Upper lobe of left lung (tissue), 6 donors: Measurements from ENCODE around the gene SLC6A18. TPM values are rescaled to one million over a fixed set of nuclear protein-coding genes. Genes with fewer than 3 reads are reported as not detected.

Experiments used
- ATAC-seq, 2 donors: fragments of 200-7000 bp; cut with Tn5 transposase; one replicate each; pipeline ENCODE4 v1.9.1; 2022; ENCODE audit warnings: mild to moderate bottlenecking in 2 of 2, moderate library complexity in 2 of 2; ENCODE audit not compliant: low FRiP score in 2 of 2
- DNase-seq, 2 donors: peaks; one replicate each; pipeline ENCODE4 v3.0.0-alpha.2; 2019 to 2020
- H3K27ac ChIP-seq, 4 donors: fragments of 200-600 bp; sonication (generic); one replicate each; pipeline ENCODE4 v1.5.1; 2016 to 2019
- H3K27me3 ChIP-seq, 4 donors: fragments of 200-600 bp; sonication (generic); one replicate each; pipeline ENCODE4 v1.5.1; 2017 to 2019
- H3K36me3 ChIP-seq, 4 donors: fragments of 200-600 bp; sonication (generic); one replicate each; pipeline ENCODE4 v1.5.1; 2016 to 2019
- H3K4me1 ChIP-seq, 4 donors: fragments of 200-600 bp; sonication (generic); one replicate each; pipeline ENCODE4 v1.5.1; 2018 to 2019
- H3K4me3 ChIP-seq, 4 donors: fragments of 200-600 bp; sonication (generic); one replicate each; pipeline ENCODE4 v1.5.1; 2017 to 2019; ENCODE audit warnings: mild to moderate bottlenecking in 2 of 4, moderate library complexity in 1 of 4
- H3K9me3 ChIP-seq, 4 donors: fragments of 200-600 bp; sonication (generic); one replicate each; pipeline ENCODE4 v1.5.1; 2018 to 2019
- CTCF ChIP-seq, 6 experiments: fragments of 450-650 bp in 4 of 6; fragments of 200-600 bp in 2 of 6; sonication (generic) in 2 of 6; IDR thresholded peaks; one replicate each; pipeline ENCODE4 v1.5.1; 2016 to 2019; ENCODE audit warnings: antibody characterized with exemption in 6 of 6
- EP300 ChIP-seq, 4 donors: sonication (generic); formaldehyde crosslinking; IDR thresholded peaks; one replicate each; pipeline ENCODE4 v1.5.1; 2017; ENCODE audit warnings: antibody characterized with exemption in 4 of 4, control low read depth in 2 of 4
- POLR2A ChIP-seq, 4 donors: fragments of 450-650 bp; IDR thresholded peaks; one replicate each; pipeline ENCODE4 v1.5.1; 2016 to 2017; ENCODE audit warnings: antibody characterized with exemption in 4 of 4, mild to moderate bottlenecking in 2 of 4
- POLR2AphosphoS5 ChIP-seq, 2 donors: sonication (generic); formaldehyde crosslinking; IDR thresholded peaks; one replicate each; pipeline ENCODE4 v1.5.1; 2017; ENCODE audit warnings: antibody characterized with exemption in 2 of 2
- WGBS, 2 donors: methylation state at CpG; one replicate each; pipeline ENCODE4 v1.1.5; 2017 to 2018; 5-methylcytosine and 5-hydroxymethylcytosine counted together
- total RNA-seq, 6 donors: library from RNA; depleted of rRNA in 4 of 6; stranded (reverse); fragments of >200 nt in 4 of 6; gene quantifications; one replicate each; pipeline versions ENCODE4 v1.1.0 to v1.2.1, GENCODE V29; 2016 to 2021
- donor health status: DM: no; HTN: no; CAD: no; lungs with moderate emphysema.
- donor health status: DM: no; HTN: yes; CAD: no; lungs with severe emphysema.

The SLC6A18 gene
- total RNA-seq, 6 donors from 2014 or later = not detected

- no peaks in the 10 kb centered on the region for H3K27me3 ChIP-seq
- H3K4me1 ChIP-seq = peaks cover 0 to 8% (median 6%) of the 10 kb centered on the region in 4 donors
- H3K27ac ChIP-seq = no peak overlapping the region
- no peak for TF ChIP-seq POLR2A (IDR thresholded peaks at IDR 0.05)
- TF ChIP-seq POLR2AphosphoS5 (IDR thresholded peaks at IDR 0.05) = no peak
- TF ChIP-seq EP300 (IDR thresholded peaks at IDR 0.05) = no peak
- no peak for TF ChIP-seq CTCF (IDR thresholded peaks at IDR 0.05)
- no peaks in the 10 kb centered on the region for H3K9me3 ChIP-seq
- 69 to 85% methylated on average over 16 to 27 of the region's 27 CpGs for WGBS, 2 donors
- DNase-seq = peak in 1 of 2 donors; percentile 61
- ATAC-seq = no peak
- no peak overlapping the region for H3K4me3 ChIP-seq
- no peaks in the 10 kb centered on the region for H3K36me3 ChIP-seq
Observed at GRCh38 chr5:1181451-1182359, 43.5 kb upstream of the SLC6A18 start.

- WGBS, 2 donors = 81 to 95% methylated on average over 5 to 7 of the region's 7 CpGs
- TF ChIP-seq CTCF (IDR thresholded peaks at IDR 0.05) (no peak), POLR2A (IDR thresholded peaks at IDR 0.05) (no peak), EP300 (IDR thresholded peaks at IDR 0.05) (no peak), POLR2AphosphoS5 (IDR thresholded peaks at IDR 0.05) (no peak)
- H3K27me3 ChIP-seq = no peaks in the 10 kb centered on the region
- ATAC-seq = no peak
- H3K9me3 ChIP-seq = no peaks in the 10 kb centered on the region
- H3K27ac ChIP-seq = no peak overlapping the region
- peaks cover 0 to 8% (median 6%) of the 10 kb centered on the region in 4 donors for H3K4me1 ChIP-seq
- DNase-seq = no peak
- no peak overlapping the region for H3K4me3 ChIP-seq
- H3K36me3 ChIP-seq = no peaks in the 10 kb centered on the region
Observed at GRCh38 chr5:1182360-1182632, 42.9 kb upstream of the SLC6A18 start.

- H3K27me3 ChIP-seq = no peaks in the 10 kb centered on the region
- 66 to 74% methylated on average over 15 to 31 of the region's 31 CpGs for WGBS, 2 donors
- no peak for TF ChIP-seq EP300 (IDR thresholded peaks at IDR 0.05)
- no peak for TF ChIP-seq POLR2AphosphoS5 (IDR thresholded peaks at IDR 0.05)
- no peak for TF ChIP-seq CTCF (IDR thresholded peaks at IDR 0.05)
- no peak for TF ChIP-seq POLR2A (IDR thresholded peaks at IDR 0.05)
- no peak overlapping the region for H3K4me3 ChIP-seq
- no peak overlapping the region for H3K27ac ChIP-seq
- DNase-seq = peak in 1 of 2 donors; percentile 47
- no peak for ATAC-seq
- H3K9me3 ChIP-seq = no peaks in the 10 kb centered on the region
- H3K4me1 ChIP-seq = peaks cover 0 to 8% (median 6%) of the 10 kb centered on the region in 4 donors
- H3K36me3 ChIP-seq = no peaks in the 10 kb centered on the region
Observed at GRCh38 chr5:1182633-1183423, 42.4 kb upstream of the SLC6A18 start.

- 79 to 80% methylated on average over 16 to 18 of the region's 18 CpGs for WGBS, 2 donors
- no peaks in the 10 kb centered on the region for H3K27me3 ChIP-seq
- no peak for TF ChIP-seq EP300 (IDR thresholded peaks at IDR 0.05)
- no peak for TF ChIP-seq CTCF (IDR thresholded peaks at IDR 0.05)
- no peak for TF ChIP-seq POLR2AphosphoS5 (IDR thresholded peaks at IDR 0.05)
- no peak for TF ChIP-seq POLR2A (IDR thresholded peaks at IDR 0.05)
- no peak overlapping the region for H3K4me3 ChIP-seq
- no peaks in the 10 kb centered on the region for H3K36me3 ChIP-seq
- no peak overlapping the region for H3K27ac ChIP-seq
- DNase-seq (peak in 1 of 2 donors; percentile 75), ATAC-seq (no peak)
- peaks cover 0 to 8% (median 6%) of the 10 kb centered on the region in 4 donors for H3K4me1 ChIP-seq
- H3K9me3 ChIP-seq = no peaks in the 10 kb centered on the region
Observed at GRCh38 chr5:1183424-1184162, 41.6 kb upstream of the SLC6A18 start.
